HG03432 (cell line): ENCODE data around the gene IL12B.
"Not testable (repeated sequence)": the region's sequence is repeated elsewhere in the genome, so short reads cannot be mapped to it uniquely, and the experiment has no call there.

ENCODE experiments used
- ATAC-seq: cut with Tn5 transposase; IDR thresholded peaks from one replicate; pipeline ENCODE4 v1.9.1; 2021; ENCODE audit warnings: mild to moderate bottlenecking, moderate library complexity; ENCODE audit not compliant: unreplicated experiment

Gene IL12B

GRCh38 chr5:159301466-159301865 is 28.8 kb downstream of the IL12B start:
- ATAC-seq: no peak

- ATAC-seq: not testable (repeated sequence)
Observed at GRCh38 chr5:159297300-159297699, 33.0 kb downstream of the IL12B start.

- ATAC-seq: no peak
Observed at GRCh38 chr5:159294921-159295320, 35.4 kb downstream of the IL12B start.

- ATAC-seq: no peak
Observed at GRCh38 chr5:159290741-159291140, 39.5 kb downstream of the IL12B start.

GRCh38 chr5:159286420-159287035 is 43.8 kb downstream of the IL12B start:
- no peak for ATAC-seq

GRCh38 chr5:159274676-159275075 is 55.6 kb downstream of the IL12B start:
- ATAC-seq: no peak

- no peak for ATAC-seq
Observed at GRCh38 chr5:159273923-159274322, 56.4 kb downstream of the IL12B start.

GRCh38 chr5:159269723-159270122 is 60.6 kb downstream of the IL12B start:
- ATAC-seq: no peak

GRCh38 chr5:159266764-159267163 is 63.5 kb downstream of the IL12B start:
- not testable (repeated sequence) for ATAC-seq
